Measurements from ENCODE around the gene EIF2AK3. TPM values are rescaled to one million over a fixed set of nuclear protein-coding genes. Genes with fewer than 3 reads are reported as not detected.

Gene EIF2AK3
- total RNA-seq, 1 donor from 2014 or later: 8.2 TPM

DNA sequence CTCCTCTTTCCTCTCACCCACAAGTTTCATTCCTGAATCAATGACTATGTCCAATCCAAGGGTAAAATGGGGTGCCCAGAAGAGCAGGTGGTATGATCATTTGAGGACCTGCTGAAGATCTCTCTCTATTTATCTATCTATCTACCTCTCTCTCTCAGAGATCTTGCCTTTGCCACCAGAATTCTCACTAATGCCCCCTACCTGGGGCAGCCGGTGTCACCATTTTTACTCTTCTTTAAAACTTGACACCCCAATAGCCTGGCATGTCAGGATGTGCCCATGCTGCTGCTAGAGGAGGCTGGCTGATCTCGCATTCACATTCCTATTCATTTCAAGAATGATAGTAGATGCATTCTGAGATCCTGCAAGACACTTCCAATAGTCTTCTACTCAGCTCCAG, 40.0 kb upstream of the EIF2AK3 start:
- no peak overlapping the region for H3K27ac ChIP-seq (replicated peaks)
- H3K27me3 ChIP-seq (ENCODE audit: low read depth): no peaks in the 10 kb centered on the region
- no peak for TF ChIP-seq CTCF (IDR thresholded peaks at IDR 0.05; ENCODE audit: borderline replicate concordance)
- no peaks in the 10 kb centered on the region for H3K36me3 ChIP-seq
- H3K9me3 ChIP-seq (replicated peaks): no peaks in the 10 kb centered on the region
- H3K4me1 ChIP-seq: peaks cover 3% of the 10 kb centered on the region
- intact Hi-C loops (cut with micrococcal nuclease): no loop called here
- H3K4me3 ChIP-seq: no peak overlapping the region
- DNase-seq: no peak

DNA sequence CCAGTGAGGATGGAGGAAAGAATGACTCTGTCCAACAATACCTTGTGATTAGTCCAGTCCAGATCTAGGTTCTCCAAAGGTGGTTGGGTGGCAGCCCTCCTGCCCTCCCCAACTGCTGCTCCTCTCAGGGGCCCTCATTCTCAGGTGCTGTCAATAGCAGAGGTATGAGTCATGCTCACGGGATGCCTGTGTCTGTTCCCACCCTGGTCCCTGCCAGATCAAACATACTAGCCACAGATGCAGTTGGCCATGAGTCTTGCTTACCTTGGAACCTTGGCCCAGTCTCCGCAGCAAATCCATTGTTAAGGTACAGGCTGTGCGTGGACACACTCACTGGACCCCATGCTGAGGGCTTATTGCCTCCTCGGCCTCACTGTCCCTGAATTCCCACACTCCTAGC, 39.3 kb upstream of the EIF2AK3 start:
- Histone ChIP-seq H3K27me3 (ENCODE audit: low read depth) (no peaks in the 10 kb centered on the region), H3K4me1 (peaks cover 3% of the 10 kb centered on the region), H3K36me3 (no peaks in the 10 kb centered on the region), H3K27ac (replicated peaks) (no peak overlapping the region), H3K4me3 (no peak overlapping the region), H3K9me3 (replicated peaks) (no peaks in the 10 kb centered on the region)
- intact Hi-C loops (cut with micrococcal nuclease): no loop called here
- no peak for DNase-seq
- TF ChIP-seq CTCF (IDR thresholded peaks at IDR 0.05; ENCODE audit: borderline replicate concordance): no peak

DNA sequence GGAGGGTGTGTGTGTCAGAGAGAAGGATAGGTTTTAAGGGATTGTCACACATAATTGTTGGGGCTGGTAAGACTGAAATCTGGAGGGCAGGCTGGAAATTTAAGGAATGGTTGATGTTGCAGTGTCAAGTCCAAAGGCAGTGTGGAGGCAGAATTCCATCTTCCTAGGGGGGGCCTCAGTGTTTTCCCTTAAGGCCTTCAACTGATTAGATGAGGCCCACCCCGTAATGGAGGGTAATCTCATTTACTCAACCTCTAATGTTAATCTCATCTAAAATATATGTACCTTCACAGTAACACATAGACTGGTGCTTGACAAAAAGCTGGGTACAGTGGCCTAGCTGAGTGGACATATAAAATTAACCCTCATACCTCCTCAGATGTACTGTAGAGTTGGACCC, 33.4 kb upstream of the EIF2AK3 start:
- H3K27me3 ChIP-seq (ENCODE audit: low read depth): no peaks in the 10 kb centered on the region
- peak overlapping the region; percentile 85 for H3K27ac ChIP-seq (replicated peaks)
- no peaks in the 10 kb centered on the region for H3K9me3 ChIP-seq (replicated peaks)
- no peak overlapping the region for H3K4me3 ChIP-seq
- TF ChIP-seq CTCF (IDR thresholded peaks at IDR 0.05; ENCODE audit: borderline replicate concordance): no peak
- no peaks in the 10 kb centered on the region for H3K36me3 ChIP-seq
- no peak for DNase-seq
- intact Hi-C loops (cut with micrococcal nuclease): no loop called here
- peaks cover 23% of the 10 kb centered on the region for H3K4me1 ChIP-seq

- Histone ChIP-seq H3K27me3 (ENCODE audit: low read depth) (no peaks in the 10 kb centered on the region), H3K36me3 (no peaks in the 10 kb centered on the region), H3K4me3 (peak overlapping the region; percentile 44), H3K27ac (replicated peaks) (peak overlapping the region; percentile 85), H3K4me1 (peaks cover 23% of the 10 kb centered on the region), H3K9me3 (replicated peaks) (no peaks in the 10 kb centered on the region)
- intact Hi-C loops (cut with micrococcal nuclease): no loop called here
- TF ChIP-seq CTCF (IDR thresholded peaks at IDR 0.05; ENCODE audit: borderline replicate concordance): no peak
- peak; percentile 24 for DNase-seq
These were observed 32.3 kb upstream of the EIF2AK3 start for GRCh38 chr2:88659538-88659915.

DNA sequence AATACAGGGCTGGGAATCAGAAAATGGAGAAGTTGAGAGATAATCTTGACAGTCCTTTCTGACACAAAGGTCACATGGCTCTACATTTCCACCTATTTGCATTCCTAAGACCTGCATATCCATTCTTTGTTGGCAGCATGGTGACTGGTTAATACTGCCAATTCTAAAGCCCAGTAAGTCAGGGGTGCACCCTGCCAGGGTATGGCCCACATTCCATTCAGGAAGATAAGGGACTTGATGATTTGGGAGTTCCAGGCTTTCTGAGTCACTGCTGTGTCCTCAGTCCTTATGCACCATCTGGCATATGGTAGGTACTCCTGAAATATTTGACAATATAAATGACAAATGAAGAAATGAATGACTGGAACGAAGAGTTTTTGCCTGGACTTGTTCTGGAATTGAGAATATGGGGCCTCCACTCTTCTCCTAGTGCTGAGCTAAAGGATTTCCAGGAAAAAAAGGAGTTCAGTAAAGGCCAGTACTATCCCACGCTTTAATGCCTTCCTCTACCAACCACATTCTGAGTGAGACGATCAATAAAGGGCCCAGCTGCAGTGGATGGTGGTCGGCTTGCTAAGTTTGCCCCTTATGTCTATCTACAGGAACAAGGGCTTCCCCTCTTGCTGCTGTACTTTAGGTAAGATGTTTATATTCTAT, 31.7 kb upstream of the EIF2AK3 start:
- no peaks in the 10 kb centered on the region for H3K9me3 ChIP-seq (replicated peaks)
- H3K4me3 ChIP-seq: peak overlapping the region; percentile 44
- no peak for DNase-seq
- H3K27ac ChIP-seq (replicated peaks): peak overlapping the region; percentile 85
- intact Hi-C loops (cut with micrococcal nuclease): no loop called here
- no peaks in the 10 kb centered on the region for H3K36me3 ChIP-seq
- H3K4me1 ChIP-seq: peaks cover 23% of the 10 kb centered on the region
- no peaks in the 10 kb centered on the region for H3K27me3 ChIP-seq (ENCODE audit: low read depth)
- TF ChIP-seq CTCF (IDR thresholded peaks at IDR 0.05; ENCODE audit: borderline replicate concordance): no peak
